Neural cell (in vitro differentiated cells): Measurements from ENCODE around the gene ELOVL2.

ENCODE experiments used
- EP300 ChIP-seq: fragments of 450-650 bp; conservative IDR thresholded peaks from 2 replicates; pipeline ENCODE4 v1.6.1; 2014; ENCODE audit warnings: antibody characterized with exemption, mild to moderate bottlenecking, moderate library complexity; ENCODE audit not compliant: poor library complexity, severe bottlenecking
- POLR2AphosphoS5 ChIP-seq: IDR thresholded peaks from 2 replicates; pipeline ENCODE4 v1.6.1; 2012
- TAF1 ChIP-seq: IDR thresholded peaks from 2 replicates; pipeline ENCODE4 v1.6.1; 2012; ENCODE audit warnings: low read depth
- TF ChIP-seq, protein P1 (sequence below): IDR thresholded peaks from 2 replicates; pipeline ENCODE4 v1.6.1; 2012; ENCODE audit warnings: borderline replicate concordance
- TF ChIP-seq, protein P2 (sequence below): fragments of 450-650 bp; IDR thresholded peaks from 2 replicates; pipeline ENCODE4 v1.5.1; 2014; ENCODE audit warnings: antibody characterized with exemption, mild to moderate bottlenecking, moderate library complexity; ENCODE audit not compliant: poor library complexity, severe bottlenecking

DNA sequence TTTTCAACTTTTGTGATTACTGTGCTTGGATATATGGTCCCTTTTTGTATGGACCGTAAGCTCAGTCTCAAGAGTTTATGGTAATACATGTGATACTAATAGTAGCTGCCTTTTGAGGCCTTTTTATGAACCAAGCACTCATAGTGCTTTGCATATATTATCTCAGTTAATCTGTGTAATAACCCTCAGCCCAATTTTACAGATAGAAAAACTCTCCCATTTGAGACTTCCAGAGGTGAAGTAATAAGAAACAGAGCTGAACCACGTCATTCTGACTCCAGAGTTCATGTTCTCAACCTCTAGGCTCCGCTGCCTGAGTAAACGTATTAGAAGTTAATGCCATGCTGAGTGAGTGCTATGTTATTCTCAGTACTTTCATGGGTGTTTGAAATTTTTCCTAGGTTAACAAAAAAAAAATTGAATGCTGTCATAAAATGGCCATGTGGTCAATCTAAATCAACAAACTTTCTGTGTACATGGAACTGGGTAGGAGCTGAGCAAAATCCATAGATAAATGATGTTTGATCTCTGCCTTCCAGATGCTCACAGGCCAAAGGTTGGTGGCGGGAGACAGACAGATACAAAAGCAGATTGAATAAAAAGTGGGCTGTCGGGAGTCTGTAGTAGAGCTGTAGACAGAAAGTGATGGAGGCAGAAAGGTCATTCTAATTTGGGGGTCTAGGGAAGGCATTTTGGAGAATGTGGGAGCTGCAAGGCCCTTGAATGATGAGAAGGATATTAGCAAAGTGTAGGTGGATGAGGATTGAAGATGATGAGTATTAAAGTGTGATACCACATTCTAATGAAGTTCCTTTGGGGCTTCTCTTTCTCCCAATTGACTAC lies 22.6 kb upstream of the ELOVL2 start:
- TF ChIP-seq, protein P1, sequence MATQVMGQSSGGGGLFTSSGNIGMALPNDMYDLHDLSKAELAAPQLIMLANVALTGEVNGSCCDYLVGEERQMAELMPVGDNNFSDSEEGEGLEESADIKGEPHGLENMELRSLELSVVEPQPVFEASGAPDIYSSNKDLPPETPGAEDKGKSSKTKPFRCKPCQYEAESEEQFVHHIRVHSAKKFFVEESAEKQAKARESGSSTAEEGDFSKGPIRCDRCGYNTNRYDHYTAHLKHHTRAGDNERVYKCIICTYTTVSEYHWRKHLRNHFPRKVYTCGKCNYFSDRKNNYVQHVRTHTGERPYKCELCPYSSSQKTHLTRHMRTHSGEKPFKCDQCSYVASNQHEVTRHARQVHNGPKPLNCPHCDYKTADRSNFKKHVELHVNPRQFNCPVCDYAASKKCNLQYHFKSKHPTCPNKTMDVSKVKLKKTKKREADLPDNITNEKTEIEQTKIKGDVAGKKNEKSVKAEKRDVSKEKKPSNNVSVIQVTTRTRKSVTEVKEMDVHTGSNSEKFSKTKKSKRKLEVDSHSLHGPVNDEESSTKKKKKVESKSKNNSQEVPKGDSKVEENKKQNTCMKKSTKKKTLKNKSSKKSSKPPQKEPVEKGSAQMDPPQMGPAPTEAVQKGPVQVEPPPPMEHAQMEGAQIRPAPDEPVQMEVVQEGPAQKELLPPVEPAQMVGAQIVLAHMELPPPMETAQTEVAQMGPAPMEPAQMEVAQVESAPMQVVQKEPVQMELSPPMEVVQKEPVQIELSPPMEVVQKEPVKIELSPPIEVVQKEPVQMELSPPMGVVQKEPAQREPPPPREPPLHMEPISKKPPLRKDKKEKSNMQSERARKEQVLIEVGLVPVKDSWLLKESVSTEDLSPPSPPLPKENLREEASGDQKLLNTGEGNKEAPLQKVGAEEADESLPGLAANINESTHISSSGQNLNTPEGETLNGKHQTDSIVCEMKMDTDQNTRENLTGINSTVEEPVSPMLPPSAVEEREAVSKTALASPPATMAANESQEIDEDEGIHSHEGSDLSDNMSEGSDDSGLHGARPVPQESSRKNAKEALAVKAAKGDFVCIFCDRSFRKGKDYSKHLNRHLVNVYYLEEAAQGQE = no peak
- TF ChIP-seq TAF1 = no peak
- no peak for TF ChIP-seq EP300
- TF ChIP-seq, protein P2, sequence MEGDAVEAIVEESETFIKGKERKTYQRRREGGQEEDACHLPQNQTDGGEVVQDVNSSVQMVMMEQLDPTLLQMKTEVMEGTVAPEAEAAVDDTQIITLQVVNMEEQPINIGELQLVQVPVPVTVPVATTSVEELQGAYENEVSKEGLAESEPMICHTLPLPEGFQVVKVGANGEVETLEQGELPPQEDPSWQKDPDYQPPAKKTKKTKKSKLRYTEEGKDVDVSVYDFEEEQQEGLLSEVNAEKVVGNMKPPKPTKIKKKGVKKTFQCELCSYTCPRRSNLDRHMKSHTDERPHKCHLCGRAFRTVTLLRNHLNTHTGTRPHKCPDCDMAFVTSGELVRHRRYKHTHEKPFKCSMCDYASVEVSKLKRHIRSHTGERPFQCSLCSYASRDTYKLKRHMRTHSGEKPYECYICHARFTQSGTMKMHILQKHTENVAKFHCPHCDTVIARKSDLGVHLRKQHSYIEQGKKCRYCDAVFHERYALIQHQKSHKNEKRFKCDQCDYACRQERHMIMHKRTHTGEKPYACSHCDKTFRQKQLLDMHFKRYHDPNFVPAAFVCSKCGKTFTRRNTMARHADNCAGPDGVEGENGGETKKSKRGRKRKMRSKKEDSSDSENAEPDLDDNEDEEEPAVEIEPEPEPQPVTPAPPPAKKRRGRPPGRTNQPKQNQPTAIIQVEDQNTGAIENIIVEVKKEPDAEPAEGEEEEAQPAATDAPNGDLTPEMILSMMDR = no peak
- no peak for TF ChIP-seq POLR2AphosphoS5
